ENCODE results near the gene STUB1.

STUB1 gene

DNA sequence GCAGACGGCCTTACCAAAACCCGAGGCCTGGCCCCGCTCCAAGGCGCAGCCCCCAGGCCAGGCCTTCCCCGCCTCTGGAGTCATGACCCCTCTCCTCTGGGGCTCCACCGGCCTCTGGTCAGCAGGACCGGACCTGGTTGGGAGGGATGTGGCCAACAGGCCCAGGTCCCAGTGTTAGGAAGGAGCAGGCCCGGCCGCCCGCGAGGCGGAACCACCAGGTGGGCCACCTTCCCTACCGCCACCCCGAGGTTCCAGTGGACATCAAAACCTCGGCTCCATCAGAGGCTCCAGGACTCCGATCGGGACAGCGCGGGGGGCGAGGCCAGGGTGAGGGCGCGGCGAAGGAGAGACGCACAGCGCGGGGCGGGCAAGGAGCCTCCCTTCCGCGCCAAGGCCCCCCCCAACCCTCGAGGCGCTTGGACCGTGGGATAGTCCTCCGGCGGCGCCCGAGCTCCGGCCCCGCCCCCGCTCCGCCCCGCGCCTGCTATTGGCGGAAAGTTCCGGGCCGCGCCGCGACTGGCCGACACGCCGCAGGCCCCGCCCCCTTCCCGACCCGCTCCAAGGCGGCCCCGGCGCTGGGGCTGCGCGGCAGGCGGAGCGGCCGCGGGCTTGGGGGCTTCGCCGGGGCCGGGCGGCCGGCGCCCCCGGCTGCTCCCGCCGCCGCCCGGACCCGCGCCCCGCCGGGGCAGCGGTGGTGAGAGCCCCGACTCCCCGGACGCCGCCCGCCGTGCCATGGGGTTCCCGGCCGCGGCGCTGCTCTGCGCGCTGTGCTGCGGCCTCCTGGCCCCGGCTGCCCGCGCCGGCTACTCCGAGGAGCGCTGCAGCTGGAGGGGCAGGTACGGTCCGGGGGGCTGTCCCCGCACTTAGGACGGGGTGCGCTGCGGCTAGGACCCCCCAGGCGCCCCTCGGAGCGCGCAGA, 34.6 kb downstream of the STUB1 start, which contains the start of gene METRN:
TSS of gene METRN (plus strand) at position 561 of the 919 bp plus-strand sequence. CDS start at position 733, 172 bp downstream.
- DNase-seq = peak; percentile 96

DNA sequence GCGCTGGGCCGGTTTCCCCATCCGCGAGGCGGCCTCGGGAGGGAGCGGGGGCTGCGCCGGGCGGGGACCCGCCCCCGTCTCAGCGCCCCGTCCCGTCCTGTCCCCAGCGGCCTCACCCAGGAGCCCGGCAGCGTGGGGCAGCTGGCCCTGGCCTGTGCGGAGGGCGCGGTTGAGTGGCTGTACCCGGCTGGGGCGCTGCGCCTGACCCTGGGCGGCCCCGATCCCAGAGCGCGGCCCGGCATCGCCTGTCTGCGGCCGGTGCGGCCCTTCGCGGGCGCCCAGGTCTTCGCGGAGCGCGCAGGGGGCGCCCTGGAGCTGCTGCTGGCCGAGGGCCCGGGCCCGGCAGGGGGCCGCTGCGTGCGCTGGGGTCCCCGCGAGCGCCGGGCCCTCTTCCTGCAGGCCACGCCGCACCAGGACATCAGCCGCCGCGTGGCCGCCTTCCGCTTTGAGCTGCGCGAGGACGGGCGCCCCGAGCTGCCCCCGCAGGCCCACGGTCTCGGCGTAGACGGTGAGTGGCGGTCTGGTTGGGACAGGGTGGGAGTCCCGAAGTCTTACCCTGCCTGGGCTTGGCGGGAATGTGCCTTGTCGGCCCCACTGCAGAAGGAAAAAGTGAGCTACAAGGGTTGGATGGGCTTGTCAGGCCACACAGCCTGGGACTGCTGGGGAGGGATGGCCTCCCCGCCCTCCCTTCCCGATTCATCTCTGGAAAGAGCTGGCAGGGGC, 35.4 kb downstream of the STUB1 start:
- peak; percentile 82 for DNase-seq

DNA sequence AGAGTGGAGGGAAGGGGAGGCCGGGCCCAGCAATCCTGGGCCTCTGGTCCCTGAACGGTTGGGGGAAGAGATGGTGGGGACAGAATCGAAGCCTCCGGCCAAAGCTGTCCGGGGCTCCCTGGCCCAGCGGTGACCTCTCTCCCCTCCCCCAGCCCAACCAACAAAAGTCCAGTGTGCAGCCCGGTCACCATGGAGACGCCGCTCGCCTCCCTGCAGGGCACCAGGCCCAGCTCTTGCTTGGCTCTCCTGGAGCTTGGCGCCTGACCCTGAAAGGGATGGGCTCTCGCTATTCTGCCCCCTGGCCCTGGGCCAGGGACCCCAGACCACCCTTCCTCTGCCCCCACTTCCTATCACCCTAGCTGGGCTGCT, 36.0 kb downstream of the STUB1 start:
- no peak for DNase-seq

DNA sequence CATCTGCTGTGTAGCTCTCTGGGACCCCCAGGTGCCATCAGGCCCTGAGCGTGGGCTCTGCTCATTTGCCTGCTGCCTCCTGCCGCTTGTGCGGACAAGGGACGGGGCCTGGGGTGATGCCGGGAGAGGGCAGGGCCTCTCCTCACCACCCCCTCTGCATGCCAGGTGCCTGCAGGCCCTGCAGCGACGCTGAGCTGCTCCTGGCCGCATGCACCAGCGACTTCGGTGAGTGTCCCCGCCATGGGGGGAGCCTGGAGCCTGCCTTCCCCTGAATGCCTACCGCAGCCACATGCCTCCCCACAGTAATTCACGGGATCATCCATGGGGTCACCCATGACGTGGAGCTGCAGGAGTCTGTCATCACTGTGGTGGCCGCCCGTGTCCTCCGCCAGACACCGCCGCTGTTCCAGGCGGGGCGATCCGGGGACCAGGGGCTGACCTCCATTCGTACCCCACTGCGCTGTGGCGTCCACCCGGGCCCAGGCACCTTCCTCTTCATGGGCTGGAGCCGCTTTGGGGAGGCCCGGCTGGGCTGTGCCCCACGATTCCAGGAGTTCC, 36.6 kb downstream of the STUB1 start:
- no peak for DNase-seq

DNA sequence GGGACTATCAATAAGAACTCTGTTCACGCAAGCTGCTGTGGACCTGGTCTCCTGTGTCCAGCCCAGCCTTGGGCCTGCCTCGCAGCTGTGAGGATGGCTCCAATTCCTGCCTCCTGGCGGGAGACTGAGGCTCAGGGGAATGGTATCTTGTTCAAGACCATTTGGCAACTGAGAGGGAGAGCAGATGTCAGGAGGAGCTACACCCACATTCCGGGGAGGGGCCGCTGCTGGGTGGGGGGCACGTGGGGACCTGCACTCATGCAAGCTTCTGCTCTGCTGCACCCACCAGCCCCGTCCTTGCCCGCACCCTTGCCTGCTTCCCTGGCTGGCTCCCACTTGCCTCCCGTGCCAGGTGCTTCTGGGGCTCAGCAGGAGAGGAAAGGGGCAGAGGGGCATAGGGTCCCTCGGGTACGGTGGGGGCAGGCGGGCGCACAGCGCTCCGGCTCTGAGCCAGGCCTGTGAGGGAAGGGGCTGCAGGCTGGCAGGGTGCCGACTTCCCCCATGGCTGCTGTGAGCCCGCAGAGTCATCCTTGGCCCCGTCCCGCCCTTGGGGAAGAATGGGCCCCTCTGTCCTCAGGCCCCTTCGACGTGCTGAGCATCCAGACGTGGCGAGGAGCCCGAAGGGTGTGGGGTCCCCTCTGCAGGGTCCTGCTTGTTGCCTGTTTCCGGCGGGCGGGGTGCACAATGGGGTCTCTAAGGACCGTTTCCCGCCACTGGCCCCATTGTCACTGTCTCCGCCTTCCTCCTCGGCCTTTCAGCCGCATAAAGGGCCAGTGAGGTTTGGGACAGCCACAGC, 37.4 kb downstream of the STUB1 start:
- DNase-seq = no peak

DNA sequence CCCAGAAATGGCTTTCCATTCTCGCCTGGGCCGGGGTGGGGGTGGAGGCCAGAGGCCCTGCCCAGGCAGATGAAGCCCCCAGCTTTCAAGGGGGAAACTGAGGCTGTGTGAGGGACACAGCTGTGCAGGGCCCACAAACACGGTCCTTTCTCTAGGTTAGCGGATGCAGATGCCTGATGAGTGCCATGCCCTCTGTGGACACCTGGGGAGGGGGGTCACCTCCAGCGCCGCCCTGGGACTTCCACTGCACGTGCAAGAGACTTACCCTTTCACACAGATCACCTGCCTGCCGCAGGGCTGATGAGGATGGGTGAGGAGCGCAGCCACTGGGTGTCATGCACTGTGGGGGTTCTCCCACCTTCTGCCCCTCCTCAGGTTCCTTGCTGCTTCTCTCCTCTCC, 38.2 kb downstream of the STUB1 start:
- no peak for DNase-seq

DNA sequence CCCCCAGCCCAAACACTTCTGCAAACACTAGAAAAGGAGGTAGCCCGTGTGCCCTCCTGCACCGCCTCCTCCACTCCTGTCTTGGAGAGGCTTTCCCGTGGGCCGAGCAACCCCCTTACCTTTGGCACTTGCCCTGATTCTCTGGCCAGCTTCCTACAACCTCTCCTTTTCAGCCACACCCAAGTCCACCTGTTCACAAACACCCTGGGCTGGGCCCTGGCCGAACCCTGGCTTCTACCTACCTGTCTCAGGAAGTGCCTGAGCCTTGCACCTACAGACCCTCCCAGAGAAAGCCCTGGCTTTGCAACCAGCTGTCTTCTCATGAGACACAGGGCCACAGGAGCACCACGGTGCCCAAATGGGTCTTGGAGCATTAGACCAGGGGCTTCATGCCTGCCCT, 38.7 kb downstream of the STUB1 start:
- DNase-seq = no peak

DNA sequence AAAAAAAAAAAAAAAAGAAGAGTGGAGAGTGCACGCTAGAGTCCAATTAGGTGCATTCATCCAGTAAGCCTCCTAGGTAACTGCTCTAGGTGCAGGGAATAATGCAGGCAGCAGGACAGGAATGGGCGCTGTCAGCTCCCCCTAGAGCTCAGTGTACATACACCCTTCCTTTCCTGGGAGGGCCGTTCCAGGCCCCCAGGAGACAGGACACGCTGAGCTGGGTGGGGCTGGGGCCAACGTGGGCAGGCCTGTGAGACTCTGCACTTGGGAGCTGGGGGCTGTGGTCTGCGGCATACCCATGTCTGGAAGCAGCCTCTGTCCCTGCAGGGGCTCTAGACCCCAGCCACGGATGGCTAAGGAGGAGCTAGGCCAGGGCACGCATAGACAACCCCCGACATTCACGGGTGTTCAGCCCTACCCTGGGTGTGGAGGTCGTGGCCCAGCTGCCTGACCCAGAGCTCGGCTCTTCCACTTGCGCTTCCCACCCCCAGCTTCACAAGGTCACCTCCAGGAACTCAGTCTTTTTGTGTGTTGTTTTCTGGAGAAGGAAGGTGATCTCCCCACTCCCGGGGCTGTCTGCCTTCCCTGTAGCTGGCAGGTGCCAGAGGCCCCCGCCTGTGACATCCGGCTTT, 39.7 kb downstream of the STUB1 start:
- DNase-seq = peak; percentile 73

DNA sequence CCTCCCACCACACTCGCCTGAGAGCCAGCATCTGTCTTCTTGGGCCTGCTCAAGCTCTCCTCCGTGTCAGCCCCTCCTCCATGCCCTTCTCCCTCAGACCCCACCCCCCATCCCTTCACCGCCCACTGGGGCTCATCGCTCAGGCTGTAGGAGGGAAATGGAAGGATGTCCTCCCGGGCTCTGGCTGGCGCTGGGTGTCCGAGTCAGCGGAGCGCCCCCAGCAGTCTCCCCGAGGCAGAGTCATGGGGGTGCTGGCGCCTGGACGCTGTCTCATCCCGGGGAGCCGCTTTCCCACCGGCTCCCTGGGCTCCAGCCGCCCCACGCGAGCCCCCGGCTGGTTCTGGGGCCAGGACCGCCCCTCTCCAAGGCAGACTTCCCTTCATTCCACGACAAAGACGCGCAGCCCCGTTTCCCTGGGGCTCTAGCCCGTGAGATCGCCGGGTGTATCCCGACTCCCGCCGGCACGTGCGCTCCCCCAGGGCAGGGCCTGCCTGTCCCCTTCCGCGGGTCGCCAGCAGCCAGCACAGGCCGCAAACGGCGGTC, 40.3 kb downstream of the STUB1 start:
- peak; percentile 85 for DNase-seq

DNA sequence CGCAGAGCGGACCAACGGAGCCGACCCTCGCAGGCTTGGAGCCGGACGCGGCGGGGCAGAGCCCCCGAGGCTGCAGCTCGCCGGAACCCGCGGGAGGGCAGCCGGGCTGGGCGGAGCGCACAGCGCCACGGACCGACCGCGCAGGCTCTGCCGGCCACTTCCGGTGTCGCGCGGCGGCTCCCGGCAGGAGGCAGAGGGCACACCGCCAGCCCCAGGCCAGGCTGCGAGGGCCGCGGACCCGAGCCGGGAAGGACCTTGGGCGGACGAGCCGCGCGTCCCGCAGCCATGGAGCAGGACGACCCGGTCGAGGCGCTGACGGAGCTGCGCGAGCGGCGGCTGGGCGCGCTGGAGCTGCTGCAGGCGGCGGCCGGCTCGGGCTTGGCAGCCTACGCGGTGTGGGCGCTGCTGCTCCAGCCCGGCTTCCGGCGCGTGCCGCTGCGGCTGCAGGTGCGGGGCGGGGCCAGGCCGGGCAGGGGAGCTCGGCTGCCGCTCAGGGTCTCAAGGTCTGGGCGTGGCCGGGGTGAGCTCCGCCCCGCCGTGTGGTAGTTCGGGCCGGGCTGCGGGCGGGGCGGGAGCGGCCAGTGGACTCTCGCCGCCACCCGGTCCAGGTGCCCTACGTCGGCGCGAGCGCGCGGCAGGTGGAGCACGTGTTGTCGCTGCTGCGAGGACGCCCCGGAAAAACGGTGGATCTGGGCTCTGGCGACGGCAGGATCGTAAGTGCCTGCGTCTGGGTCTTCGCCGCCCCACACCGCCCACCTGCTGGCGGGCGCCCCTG, 41.0 kb downstream of the STUB1 start, which contains the start of gene ANTKMT:
TSS of gene ANTKMT (plus strand) at position 157 of the 775 bp plus-strand sequence. CDS start at position 286, 129 bp downstream.
- DNase-seq = peak; percentile 92

DNA sequence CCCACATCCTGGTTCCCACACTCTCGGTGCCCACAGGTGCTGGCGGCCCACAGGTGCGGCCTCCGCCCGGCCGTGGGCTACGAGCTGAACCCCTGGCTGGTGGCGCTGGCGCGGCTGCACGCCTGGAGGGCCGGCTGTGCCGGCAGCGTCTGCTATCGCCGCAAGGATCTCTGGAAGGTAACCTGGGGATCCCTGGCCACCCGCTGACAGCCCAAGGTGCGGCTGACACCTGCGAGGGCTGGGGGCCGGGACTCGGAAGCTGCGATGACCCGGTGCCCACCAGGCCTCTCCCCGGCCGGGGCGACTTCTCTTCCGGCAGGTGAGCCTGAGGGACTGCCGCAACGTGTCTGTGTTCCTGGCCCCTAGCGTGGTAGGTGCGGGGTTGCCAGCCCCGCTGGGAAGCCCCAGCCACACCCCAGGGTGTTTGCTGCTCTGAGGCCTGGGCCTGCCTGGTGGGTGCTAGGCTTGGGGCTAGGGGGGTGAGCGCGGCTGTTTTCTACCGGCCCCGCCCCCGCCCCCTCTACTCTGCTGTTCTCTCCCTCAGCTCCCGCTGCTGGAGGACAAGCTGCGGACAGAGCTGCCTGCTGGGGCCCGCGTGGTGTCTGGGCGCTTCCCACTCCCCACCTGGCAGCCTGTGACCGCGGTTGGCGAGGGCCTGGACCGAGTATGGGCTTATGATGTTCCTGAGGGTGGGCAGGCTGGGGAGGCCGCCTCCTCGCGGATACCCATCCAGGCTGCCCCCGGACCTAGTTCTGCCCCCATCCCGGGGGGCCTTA, 41.7 kb downstream of the STUB1 start:
- DNase-seq = peak; percentile 74

DNA sequence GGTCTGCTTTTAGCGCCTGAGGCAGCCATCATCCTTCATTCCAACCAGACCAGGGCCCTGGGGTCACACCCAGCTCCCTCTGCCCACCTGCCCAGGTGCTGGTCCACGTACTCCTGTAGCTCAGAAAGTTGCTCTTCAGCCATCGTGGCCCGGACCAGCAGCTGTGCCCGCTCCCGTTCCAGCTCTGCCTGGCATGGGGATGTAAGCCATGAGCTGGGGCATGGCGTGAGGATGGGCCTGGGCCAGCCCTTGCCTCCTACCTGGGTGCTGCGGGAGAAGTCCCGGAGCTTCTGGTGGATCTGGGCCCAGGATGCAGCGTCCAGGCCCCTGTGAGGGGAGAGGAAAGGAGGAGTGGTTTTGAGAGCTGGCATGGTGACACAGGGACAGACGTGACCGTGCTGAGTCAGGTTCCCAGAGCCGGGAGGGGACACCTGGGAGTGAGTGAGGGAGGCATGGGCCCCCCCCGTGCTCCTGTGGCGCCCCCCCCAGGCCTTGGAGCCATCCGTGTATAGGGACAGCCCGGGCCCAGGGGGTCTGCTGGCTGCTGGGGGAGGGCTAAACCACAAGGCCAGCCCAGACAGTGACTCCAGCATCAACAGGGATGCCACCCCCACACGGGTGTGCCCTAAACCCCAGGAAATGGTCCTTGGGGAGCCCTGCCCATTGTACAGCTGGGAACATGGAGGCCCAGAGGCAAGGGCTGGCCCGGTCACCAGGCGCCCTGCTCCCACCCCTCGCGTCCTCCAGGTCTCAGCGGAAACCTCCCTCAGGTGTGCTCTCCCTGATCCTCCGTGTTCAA, 42.8 kb downstream of the STUB1 start:
- no peak for DNase-seq

DNA sequence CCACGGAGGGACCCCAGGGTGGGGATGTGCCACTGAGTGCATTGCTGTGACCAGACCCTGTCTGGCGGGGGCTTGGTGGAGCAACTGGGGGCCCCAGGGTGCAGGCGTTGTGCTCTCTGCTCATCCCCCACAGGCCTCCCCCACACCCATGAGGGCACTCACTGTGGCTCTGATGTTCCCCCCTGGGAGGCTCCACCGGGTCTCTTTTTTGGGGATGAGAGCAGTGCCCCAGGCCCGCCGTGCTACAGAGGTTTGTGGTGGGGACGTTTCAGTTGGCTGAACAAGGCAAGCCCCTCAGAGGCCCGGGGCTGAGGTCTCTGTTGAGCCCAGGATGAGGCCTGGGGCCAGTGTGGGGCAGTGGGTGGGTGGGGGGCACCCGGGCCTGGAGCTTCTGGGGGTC, 43.5 kb downstream of the STUB1 start:
- no peak for DNase-seq

DNA sequence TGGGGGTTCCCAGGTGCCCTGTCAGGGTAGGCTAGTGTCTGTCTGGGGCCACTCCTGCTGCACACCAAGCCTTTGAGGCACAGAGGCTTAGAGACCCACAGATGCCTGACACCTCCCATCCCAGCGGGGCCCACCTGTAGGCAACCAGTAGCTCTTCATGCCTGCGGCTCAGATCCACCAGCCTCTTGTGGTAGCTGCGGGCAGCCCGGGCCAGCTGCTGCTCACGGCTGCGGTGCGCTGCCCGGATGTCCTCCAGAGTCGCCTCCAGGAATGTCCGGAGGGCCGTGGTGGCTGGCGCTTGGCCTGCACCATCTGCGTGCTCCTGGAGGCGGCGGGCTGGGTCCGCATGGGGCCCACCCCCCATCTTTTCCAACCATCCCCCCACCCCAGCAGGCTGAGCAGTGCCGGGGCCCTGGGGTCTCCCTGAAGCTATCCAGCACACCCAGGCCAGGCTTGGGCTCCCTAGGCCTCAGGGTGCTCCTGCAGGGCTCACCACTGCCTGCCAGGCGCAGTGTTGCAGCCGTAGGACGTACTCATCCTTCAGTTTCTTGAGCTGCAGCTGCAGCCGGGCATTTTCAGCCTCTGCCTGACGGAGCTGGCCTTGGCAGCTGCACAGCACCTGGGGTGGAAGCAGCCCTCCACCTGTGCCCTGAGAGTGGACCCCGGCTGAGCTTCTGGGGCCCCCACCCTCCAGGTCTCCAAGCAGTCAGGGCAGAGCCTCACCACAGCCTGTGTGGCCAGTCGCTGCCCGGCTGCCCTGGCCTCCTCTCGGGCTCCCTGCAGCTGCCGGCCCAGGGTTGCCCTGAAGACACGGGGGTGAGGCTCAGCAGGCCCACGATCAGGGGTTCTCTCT, 44.2 kb downstream of the STUB1 start:
- no peak for DNase-seq

DNA sequence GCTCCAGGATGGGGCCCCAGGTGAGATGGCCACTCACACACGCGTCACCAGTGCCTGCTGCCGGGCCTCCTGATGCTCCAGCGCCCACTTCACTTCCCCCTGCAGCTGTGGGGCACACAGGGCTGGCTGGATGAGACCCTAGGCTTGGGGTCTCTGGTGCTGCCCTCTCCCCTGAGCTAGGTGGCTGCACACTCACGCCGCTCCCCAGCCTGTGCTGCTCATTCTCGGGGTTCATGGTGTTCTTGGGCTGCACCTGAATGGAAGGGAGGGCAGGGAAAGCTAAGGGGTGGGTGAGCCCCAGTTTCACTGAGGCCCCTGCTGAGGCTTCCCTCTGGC, 44.8 kb downstream of the STUB1 start:
- no peak for DNase-seq

DNA sequence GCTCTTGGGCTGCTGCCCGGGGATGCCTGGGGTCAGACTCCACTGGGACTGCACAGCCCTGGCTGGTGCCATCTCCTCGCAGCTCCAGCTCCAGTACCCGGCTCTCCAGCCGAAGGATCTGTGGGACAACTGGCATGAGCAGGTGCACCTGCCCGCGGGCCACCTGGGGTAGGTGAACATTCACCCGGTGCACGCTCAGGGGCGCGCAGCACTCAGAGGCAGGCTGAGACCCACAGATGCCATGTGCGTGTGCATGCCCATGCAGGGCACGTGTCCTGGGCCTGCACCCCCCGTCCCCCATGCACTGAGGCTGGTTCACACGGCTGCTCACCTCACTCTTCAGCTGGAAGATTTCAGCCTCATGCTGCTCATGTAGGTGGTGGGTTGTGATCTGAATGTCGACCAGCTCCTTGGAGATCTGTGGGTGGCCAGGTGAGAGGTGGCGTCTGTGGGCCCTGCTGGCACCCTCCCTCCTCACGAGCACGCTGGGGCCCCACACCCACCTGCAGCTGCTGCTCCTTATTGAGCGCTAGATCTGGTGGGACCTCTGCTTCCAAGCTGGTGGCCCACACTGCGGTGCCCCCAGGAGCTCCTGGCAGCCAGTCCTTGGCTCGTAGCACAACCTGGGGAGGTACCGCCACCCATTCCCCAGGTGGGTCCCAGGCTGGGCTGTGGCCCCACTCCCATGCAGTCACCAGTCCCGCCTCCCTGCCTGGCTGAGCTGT, 45.4 kb downstream of the STUB1 start:
- no peak for DNase-seq

DNA sequence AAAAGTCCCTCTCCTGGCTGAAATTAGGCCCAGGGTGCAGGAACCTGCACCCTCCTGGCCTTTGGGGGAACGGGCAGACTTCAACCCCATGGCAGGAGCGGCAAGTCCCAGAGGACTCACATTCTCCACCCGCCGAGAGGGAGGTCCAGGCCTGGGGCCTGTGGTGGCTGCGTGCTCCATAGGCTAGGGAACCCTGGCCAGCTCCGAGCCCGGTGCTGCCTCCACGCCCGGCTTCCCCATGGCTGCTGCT, 45.9 kb downstream of the STUB1 start:
- no peak for DNase-seq
